Large intestine (tissue), 3 donors: Measurements from ENCODE around the gene MAN2A1. TPM values are rescaled to one million over a fixed set of nuclear protein-coding genes. Genes with fewer than 3 reads are reported as not detected.
"Not testable (repeated sequence)": the region's sequence is repeated elsewhere in the genome, so short reads cannot be mapped to it uniquely, and the experiment has no call there.

Experiments used
- DNase-seq, 2 donors: peaks; one replicate each; pipeline versions ENCODE4 v3.0.0 to v3.0.0-alpha.2; 2013
- H3K27ac ChIP-seq: one replicate; pipeline ENCODE4 v1.5.1; 2013; ENCODE audit warnings: low read length
- H3K27me3 ChIP-seq: 2 replicates; pipeline ENCODE4 v1.6.1; 2013; ENCODE audit warnings: low read length; ENCODE audit not compliant: control insufficient read depth, insufficient read depth
- H3K36me3 ChIP-seq: 2 replicates; pipeline ENCODE4 v1.6.1; 2013; ENCODE audit warnings: low read length; ENCODE audit not compliant: control insufficient read depth, insufficient read depth
- H3K4me1 ChIP-seq: one replicate; pipeline ENCODE4 v1.6.1; 2013; ENCODE audit warnings: low read length; ENCODE audit not compliant: control insufficient read depth, insufficient read depth
- H3K4me3 ChIP-seq: one replicate; pipeline ENCODE4 v1.5.1; 2013; ENCODE audit warnings: low read length
- H3K9me3 ChIP-seq: one replicate; pipeline ENCODE4 v1.6.1; 2013; ENCODE audit warnings: mild to moderate bottlenecking, low read depth, low read length, moderate library complexity; ENCODE audit not compliant: control insufficient read depth
- WGBS: methylation state at CpG from one replicate; pipeline ENCODE4 v1.1.5; 2013; ENCODE audit warnings: low lambda C conversion rate; ENCODE audit not compliant: insufficient coverage; 5-methylcytosine and 5-hydroxymethylcytosine counted together
- polyA plus RNA-seq: library from polyadenylated mRNA; unstranded; fragments of 120-200 nt; gene quantifications from one replicate; pipeline ENCODE4 v1.2.1, GENCODE V29; 2013

Gene MAN2A1
- polyA plus RNA-seq, 1 donor, result 100.0 TPM

- H3K9me3 ChIP-seq, result peaks cover 3% of the 10 kb centered on the region
- no peaks in the 10 kb centered on the region for H3K27me3 ChIP-seq
- H3K4me1 ChIP-seq, result peaks cover 8% of the 10 kb centered on the region
- WGBS, result 100% methylated on average over 1 of the region's 3 CpGs
- H3K27ac ChIP-seq, result no peak overlapping the region
- H3K4me3 ChIP-seq, result no peak overlapping the region
- DNase-seq, result peak in 1 of 2 donors; percentile 9
- H3K36me3 ChIP-seq, result peaks cover 23% of the 10 kb centered on the region
Measured at GRCh38 chr5:109805883-109806282, 116.2 kb downstream of the MAN2A1 start.

DNA sequence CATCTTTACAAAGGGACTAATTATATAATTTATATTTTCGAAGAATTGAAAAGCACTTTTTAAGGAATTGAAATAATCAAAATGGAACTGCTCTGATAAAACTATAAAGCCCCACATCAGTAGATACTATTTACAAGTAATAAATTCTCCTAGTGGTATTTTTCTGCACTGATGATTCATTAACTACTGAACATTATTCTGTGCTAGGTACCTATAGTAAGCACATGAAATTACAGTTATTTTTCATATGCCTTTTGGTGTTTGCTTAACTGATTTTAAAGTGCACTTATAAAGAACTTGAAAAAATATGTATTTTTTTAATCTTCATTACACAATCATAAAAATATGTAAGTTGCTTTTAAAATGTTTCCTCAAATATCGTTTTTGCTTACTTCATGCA is 123.0 kb downstream of the MAN2A1 start:
- H3K4me3 ChIP-seq, result no peak overlapping the region
- H3K36me3 ChIP-seq, result peaks cover 31% of the 10 kb centered on the region
- H3K27ac ChIP-seq, result no peak overlapping the region
- no peaks in the 10 kb centered on the region for H3K4me1 ChIP-seq
- peaks cover 3% of the 10 kb centered on the region for H3K9me3 ChIP-seq
- DNase-seq, result no peak
- no peaks in the 10 kb centered on the region for H3K27me3 ChIP-seq
- WGBS, result 83% methylated on average over 1 of the region's 2 CpGs

DNA sequence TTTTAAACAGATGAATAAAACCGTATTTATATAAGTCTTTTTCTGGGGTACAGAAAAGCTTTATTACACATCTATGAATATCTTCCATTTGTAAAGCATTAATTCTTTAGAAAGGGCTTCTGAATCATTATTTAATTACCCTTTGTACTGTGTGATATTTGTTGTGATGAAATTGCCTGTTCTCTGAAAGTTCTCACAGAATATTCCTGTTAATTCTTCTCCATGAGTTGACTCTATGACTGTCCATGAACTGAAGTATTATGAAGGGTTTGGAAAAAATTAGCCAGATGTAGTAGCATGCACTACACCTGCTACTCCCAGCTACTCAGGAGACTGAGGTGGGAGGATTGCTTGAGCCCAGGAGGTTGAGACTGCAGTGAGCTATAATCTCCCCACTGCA is 127.0 kb downstream of the MAN2A1 start:
- WGBS, result 100% methylated on average over 1 of the region's 1 CpG
- Histone ChIP-seq H3K9me3 (no peaks in the 10 kb centered on the region), H3K36me3 (peaks cover 34% of the 10 kb centered on the region), H3K27me3 (no peaks in the 10 kb centered on the region), H3K4me1 (no peaks in the 10 kb centered on the region), H3K27ac (no peak overlapping the region), H3K4me3 (no peak overlapping the region)
- DNase-seq, result no peak

GRCh38 chr5:109819878-109820277 is 130.2 kb downstream of the MAN2A1 start:
- Histone ChIP-seq H3K27me3 (no peaks in the 10 kb centered on the region), H3K4me3 (no peak overlapping the region), H3K4me1 (no peaks in the 10 kb centered on the region), H3K27ac (no peak overlapping the region), H3K9me3 (no peaks in the 10 kb centered on the region), H3K36me3 (peaks cover 29% of the 10 kb centered on the region)
- DNase-seq, result no peak
- no CpG with 5 or more reads among the region's 2 CpGs for WGBS

GRCh38 chr5:109823597-109823996 is 133.9 kb downstream of the MAN2A1 start:
- Histone ChIP-seq H3K27ac (no peak overlapping the region), H3K4me3 (no peak overlapping the region), H3K9me3 (no peaks in the 10 kb centered on the region), H3K36me3 (peaks cover 36% of the 10 kb centered on the region), H3K4me1 (no peaks in the 10 kb centered on the region), H3K27me3 (no peaks in the 10 kb centered on the region)
- 100% methylated on average over 3 of the region's 4 CpGs for WGBS
- DNase-seq, result no peak

- H3K36me3 ChIP-seq, result peaks cover 29% of the 10 kb centered on the region
- no peaks in the 10 kb centered on the region for H3K9me3 ChIP-seq
- H3K27ac ChIP-seq, result no peak overlapping the region
- DNase-seq, result no peak
- no peak overlapping the region for H3K4me3 ChIP-seq
- H3K4me1 ChIP-seq, result no peaks in the 10 kb centered on the region
- no peaks in the 10 kb centered on the region for H3K27me3 ChIP-seq
- no CpG with 5 or more reads among the region's 1 CpG for WGBS
Measured at GRCh38 chr5:109825450-109825849, 135.7 kb downstream of the MAN2A1 start.

GRCh38 chr5:109826426-109826825 is 136.7 kb downstream of the MAN2A1 start:
- no peak for DNase-seq
- Histone ChIP-seq H3K27me3 (no peaks in the 10 kb centered on the region), H3K27ac (no peak overlapping the region), H3K9me3 (no peaks in the 10 kb centered on the region), H3K4me3 (no peak overlapping the region), H3K36me3 (peaks cover 34% of the 10 kb centered on the region), H3K4me1 (no peaks in the 10 kb centered on the region)
- WGBS, result 7% methylated on average over 2 of the region's 6 CpGs

- Histone ChIP-seq H3K36me3 (peaks cover 30% of the 10 kb centered on the region), H3K9me3 (peaks cover 13% of the 10 kb centered on the region), H3K27ac (no peak overlapping the region), H3K4me3 (no peak overlapping the region), H3K27me3 (no peaks in the 10 kb centered on the region), H3K4me1 (no peaks in the 10 kb centered on the region)
- DNase-seq, result no peak
Measured at GRCh38 chr5:109829331-109829730, 139.6 kb downstream of the MAN2A1 start.

GRCh38 chr5:109830955-109831502 is 141.3 kb downstream of the MAN2A1 start:
- H3K9me3 ChIP-seq, result peaks cover 13% of the 10 kb centered on the region
- WGBS, result 71% methylated on average over 1 of the region's 1 CpG
- H3K27me3 ChIP-seq, result no peaks in the 10 kb centered on the region
- H3K36me3 ChIP-seq, result peaks cover 22% of the 10 kb centered on the region
- no peak overlapping the region for H3K27ac ChIP-seq
- H3K4me3 ChIP-seq, result no peak overlapping the region
- DNase-seq, result no peak
- no peaks in the 10 kb centered on the region for H3K4me1 ChIP-seq

- WGBS, result no CpG with 5 or more reads among the region's 42 CpGs
Measured at GRCh38 chr5:109832207-109833188, 142.8 kb downstream of the MAN2A1 start.

More at GRCh38 chr5:109832207-109833188, 142.8 kb downstream of the MAN2A1 start:
- Histone ChIP-seq H3K9me3 (peaks cover 13% of the 10 kb centered on the region), H3K36me3 (peaks cover 23% of the 10 kb centered on the region)
- DNase-seq, H3K27me3 ChIP-seq, H3K27ac ChIP-seq, H3K4me1 ChIP-seq, H3K4me3 ChIP-seq: not testable (repeated sequence)
